ENCODE measurements around the gene BMAL1. TPM values are rescaled to one million over a fixed set of nuclear protein-coding genes. Genes with fewer than 3 reads are reported as not detected.

The BMAL1 gene
- total RNA-seq = 36.6 and 39.9 TPM in 2 replicates

- DNase-seq (ENCODE audit: low read depth) (no peak), FAIRE-seq (no peak)
- H3K36me3 ChIP-seq (ENCODE audit: control insufficient read depth, insufficient read depth, low read length) = no peaks in the 10 kb centered on the region
- TF ChIP-seq CTCF (IDR thresholded peaks at IDR 0.05; ENCODE audit: insufficient read depth, low read length, severe bottlenecking) = no peak
- H3K4me3 ChIP-seq (ENCODE audit: low read depth, low read length) = peak within 1 kb of the TSS; percentile 89
- H3K27me3 ChIP-seq (ENCODE audit: control insufficient read depth, insufficient read depth, low read length) = no peaks in the 10 kb centered on the region
Observed at GRCh38 chr11:13277768-13278608, at the start of gene BMAL1. Gene BMAL1 (plus strand): TSS chr11:13277790. CDS start chr11:13354309, 76,519 bp downstream.

DNA sequence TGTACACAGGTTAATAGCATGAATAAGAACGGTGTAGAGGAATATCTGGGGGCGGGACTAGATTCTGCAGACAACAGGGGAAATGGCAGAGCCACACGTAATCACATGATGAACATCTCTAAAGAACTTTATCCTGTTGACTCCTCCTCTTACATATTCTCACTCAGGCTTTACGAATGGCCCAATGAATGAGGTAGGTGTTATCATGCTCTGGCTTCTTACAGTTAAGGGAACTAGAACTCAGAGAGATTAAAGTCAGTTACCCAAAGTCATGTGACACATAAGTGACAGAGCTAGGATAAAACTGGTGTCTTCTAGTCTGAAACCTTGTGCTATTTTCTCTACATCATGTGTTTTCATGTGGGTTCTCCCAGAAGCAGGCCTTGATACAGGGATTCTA lies 49.0 kb upstream of the BMAL1 start:
- FAIRE-seq = no peak
- no peak for TF ChIP-seq CTCF (IDR thresholded peaks at IDR 0.05; ENCODE audit: insufficient read depth, low read length, severe bottlenecking)

DNA sequence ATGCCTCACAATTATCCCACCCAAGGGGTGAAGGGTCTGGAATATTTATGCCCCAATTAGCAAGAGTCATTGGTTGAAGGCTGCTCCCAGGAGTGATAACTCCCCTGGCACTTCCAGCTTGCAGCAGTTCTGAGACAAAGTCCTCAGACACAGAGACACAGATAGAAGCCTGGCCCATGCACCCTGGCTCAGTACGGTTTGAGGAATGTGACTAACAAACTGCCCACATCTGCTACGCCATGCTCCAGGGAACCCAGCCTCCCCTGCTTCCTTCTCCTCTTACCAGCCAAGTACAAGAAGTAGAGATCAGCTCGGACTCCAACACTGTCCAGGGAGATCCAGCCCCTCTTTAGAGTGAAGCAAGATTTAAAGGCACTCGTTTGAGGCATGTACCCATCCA lies 48.5 kb upstream of the BMAL1 start:
- DNase-seq (ENCODE audit: low read depth) = no peak
- FAIRE-seq = no peak

More for the DNA sequence above, 49.0 kb upstream of the BMAL1 start:
- DNase-seq (ENCODE audit: low read depth) = no peak
- Histone ChIP-seq H3K27me3 (ENCODE audit: control insufficient read depth, insufficient read depth, low read length) (no peaks in the 10 kb centered on the region), H3K36me3 (ENCODE audit: control insufficient read depth, insufficient read depth, low read length) (no peaks in the 10 kb centered on the region), H3K4me3 (ENCODE audit: low read depth, low read length) (no peak overlapping the region)

DNA sequence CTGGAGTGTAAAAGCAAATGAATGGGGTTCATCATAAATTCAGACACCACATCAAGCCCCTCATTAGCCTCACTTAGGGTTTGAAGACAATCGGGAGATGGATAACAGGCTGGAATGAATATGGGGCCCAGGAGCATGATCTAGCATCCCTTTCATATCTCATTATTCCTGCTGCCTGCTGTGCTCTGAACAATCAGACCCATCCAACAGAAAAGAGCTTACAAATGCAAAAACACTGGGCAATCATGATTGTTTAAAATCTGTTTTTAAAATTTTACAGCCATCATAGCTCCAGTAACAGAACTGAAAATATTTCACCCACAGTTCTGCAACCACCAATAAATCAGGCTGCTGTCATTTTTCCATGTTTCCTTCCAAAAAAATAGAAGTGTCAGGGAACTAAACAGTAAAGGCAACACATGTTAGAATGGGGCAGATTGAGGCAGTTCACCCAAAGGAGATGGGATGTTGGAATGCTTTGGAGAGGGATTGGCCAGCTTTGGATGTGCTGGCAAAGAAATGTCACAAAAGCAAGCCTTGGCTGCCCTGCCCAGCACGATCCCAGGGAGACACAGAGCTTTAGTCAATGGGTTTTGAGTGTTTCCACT lies 47.8 kb upstream of the BMAL1 start:
- TF ChIP-seq CTCF (IDR thresholded peaks at IDR 0.05; ENCODE audit: insufficient read depth, low read length, severe bottlenecking) = no peak
- Histone ChIP-seq H3K27me3 (ENCODE audit: control insufficient read depth, insufficient read depth, low read length) (no peaks in the 10 kb centered on the region), H3K36me3 (ENCODE audit: control insufficient read depth, insufficient read depth, low read length) (no peaks in the 10 kb centered on the region), H3K4me3 (ENCODE audit: low read depth, low read length) (no peak overlapping the region)
- no peak for DNase-seq (ENCODE audit: low read depth)
- FAIRE-seq = no peak

More for the DNA sequence above, 48.5 kb upstream of the BMAL1 start:
- Histone ChIP-seq H3K27me3 (ENCODE audit: control insufficient read depth, insufficient read depth, low read length) (no peaks in the 10 kb centered on the region), H3K4me3 (ENCODE audit: low read depth, low read length) (no peak overlapping the region), H3K36me3 (ENCODE audit: control insufficient read depth, insufficient read depth, low read length) (no peaks in the 10 kb centered on the region)
- TF ChIP-seq CTCF (IDR thresholded peaks at IDR 0.05; ENCODE audit: insufficient read depth, low read length, severe bottlenecking) = no peak

GRCh38 chr11:13233173-13233745 lies 44.3 kb upstream of the BMAL1 start:
- FAIRE-seq (no peak), DNase-seq (ENCODE audit: low read depth) (no peak)
- no peaks in the 10 kb centered on the region for H3K27me3 ChIP-seq (ENCODE audit: control insufficient read depth, insufficient read depth, low read length)
- no peaks in the 10 kb centered on the region for H3K36me3 ChIP-seq (ENCODE audit: control insufficient read depth, insufficient read depth, low read length)
- H3K4me3 ChIP-seq (ENCODE audit: low read depth, low read length) = no peak overlapping the region
- no peak for TF ChIP-seq CTCF (IDR thresholded peaks at IDR 0.05; ENCODE audit: insufficient read depth, low read length, severe bottlenecking)

Measured in bronchial epithelial cell (primary cell).